Astrocyte (in vitro differentiated cells and primary cell): Measurements from ENCODE around the gene YPEL3. TPM values are rescaled to one million over a fixed set of nuclear protein-coding genes. Genes with fewer than 3 reads are reported as not detected.
"Not testable (repeated sequence)": the region's sequence is repeated elsewhere in the genome, so short reads cannot be mapped to it uniquely, and the experiment has no call there.

ENCODE experiments used
- DNase-seq: peaks from one replicate; pipeline ENCODE4 v3.0.0-alpha.2; 2010; ENCODE audit warnings: low read depth
- FAIRE-seq: peaks from 2 replicates; lab custom pipeline; 2011; peaks lifted over from hg19 to GRCh38; lab: Jason Lieb, UNC
- H2AFZ ChIP-seq: 2 replicates; pipeline ENCODE4 v1.6.0; 2012; ENCODE audit warnings: low read depth, low read length, inconsistent platforms
- H3K27ac ChIP-seq: 2 replicates; pipeline ENCODE4 v1.5.1; 2011; ENCODE audit warnings: low read depth, low read length, inconsistent platforms
- H3K27me3 ChIP-seq: 2 replicates; pipeline ENCODE4 v1.6.0; 2011; ENCODE audit warnings: low read length, inconsistent platforms; ENCODE audit not compliant: insufficient read depth
- H3K36me3 ChIP-seq: 2 replicates; pipeline ENCODE4 v1.5.1; 2011; ENCODE audit warnings: low read length, inconsistent platforms; ENCODE audit not compliant: insufficient read depth
- H3K4me1 ChIP-seq: 2 replicates; pipeline ENCODE4 v1.5.1; 2011; ENCODE audit warnings: low read length, inconsistent platforms; ENCODE audit not compliant: insufficient read depth
- H3K4me2 ChIP-seq: 2 replicates; pipeline ENCODE4 v1.6.0; 2012; ENCODE audit warnings: low read length, inconsistent platforms
- H3K4me3 ChIP-seq: 2 replicates; pipeline ENCODE4 v1.5.1; 2011; ENCODE audit warnings: low read depth, mild to moderate bottlenecking, low read length, inconsistent platforms; ENCODE audit not compliant: insufficient read depth
- H3K79me2 ChIP-seq: 2 replicates; pipeline ENCODE4 v1.6.0; 2012; ENCODE audit warnings: mild to moderate bottlenecking, low read length, inconsistent platforms; ENCODE audit not compliant: insufficient read depth
- H3K9ac ChIP-seq: 2 replicates; pipeline ENCODE4 v1.6.0; 2012; ENCODE audit warnings: mild to moderate bottlenecking, low read length, inconsistent platforms
- H3K9me3 ChIP-seq: 2 replicates; pipeline ENCODE4 v1.5.1; 2012; ENCODE audit warnings: low read depth, mild to moderate bottlenecking, low read length, inconsistent platforms; ENCODE audit not compliant: insufficient read depth
- H4K20me1 ChIP-seq: 2 replicates; pipeline ENCODE4 v1.6.0; 2012; ENCODE audit warnings: low read length, inconsistent platforms; ENCODE audit not compliant: insufficient read depth
- H3K27ac Mint-ChIP-seq: one replicate; pipeline ENCODE4 v1.8.0; 2021; ENCODE audit warnings: mild to moderate bottlenecking, mixed read lengths; ENCODE audit not compliant: unreplicated experiment
- H3K27me3 Mint-ChIP-seq: one replicate; pipeline ENCODE4 v1.8.0; 2021; ENCODE audit warnings: low read depth, mixed read lengths; ENCODE audit not compliant: unreplicated experiment
- H3K36me3 Mint-ChIP-seq: one replicate; pipeline ENCODE4 v1.8.0; 2021; ENCODE audit warnings: low read depth, mixed read lengths; ENCODE audit not compliant: unreplicated experiment
- H3K4me1 Mint-ChIP-seq: one replicate; pipeline ENCODE4 v1.8.0; 2021; ENCODE audit warnings: low read depth, mixed read lengths; ENCODE audit not compliant: unreplicated experiment
- H3K4me3 Mint-ChIP-seq: one replicate; pipeline ENCODE4 v1.8.0; 2021; ENCODE audit warnings: mild to moderate bottlenecking, moderate library complexity, mixed read lengths; ENCODE audit not compliant: unreplicated experiment
- H3K9me3 Mint-ChIP-seq: one replicate; pipeline ENCODE4 v1.8.0; 2021; ENCODE audit warnings: mild to moderate bottlenecking, mixed read lengths; ENCODE audit not compliant: unreplicated experiment
- EZH2 ChIP-seq: IDR thresholded peaks from 2 replicates; pipeline ENCODE4 v1.6.1; 2012; ENCODE audit warnings: mild to moderate bottlenecking, low read length, inconsistent platforms; ENCODE audit not compliant: insufficient read depth
- total RNA-seq: library from RNA; stranded (reverse); gene quantifications from 2 replicates; pipeline ENCODE4 v1.2.1, GENCODE V29; 2021
- TF ChIP-seq, protein P1 (sequence below): IDR thresholded peaks from 2 replicates; pipeline ENCODE4 v1.5.1; 2011; ENCODE audit warnings: low read depth, mild to moderate bottlenecking, inconsistent platforms, low read length, moderate library complexity; ENCODE audit not compliant: insufficient read depth

YPEL3 gene
- total RNA-seq, 1 donor from 2014 or later = 20.5 TPM

DNA sequence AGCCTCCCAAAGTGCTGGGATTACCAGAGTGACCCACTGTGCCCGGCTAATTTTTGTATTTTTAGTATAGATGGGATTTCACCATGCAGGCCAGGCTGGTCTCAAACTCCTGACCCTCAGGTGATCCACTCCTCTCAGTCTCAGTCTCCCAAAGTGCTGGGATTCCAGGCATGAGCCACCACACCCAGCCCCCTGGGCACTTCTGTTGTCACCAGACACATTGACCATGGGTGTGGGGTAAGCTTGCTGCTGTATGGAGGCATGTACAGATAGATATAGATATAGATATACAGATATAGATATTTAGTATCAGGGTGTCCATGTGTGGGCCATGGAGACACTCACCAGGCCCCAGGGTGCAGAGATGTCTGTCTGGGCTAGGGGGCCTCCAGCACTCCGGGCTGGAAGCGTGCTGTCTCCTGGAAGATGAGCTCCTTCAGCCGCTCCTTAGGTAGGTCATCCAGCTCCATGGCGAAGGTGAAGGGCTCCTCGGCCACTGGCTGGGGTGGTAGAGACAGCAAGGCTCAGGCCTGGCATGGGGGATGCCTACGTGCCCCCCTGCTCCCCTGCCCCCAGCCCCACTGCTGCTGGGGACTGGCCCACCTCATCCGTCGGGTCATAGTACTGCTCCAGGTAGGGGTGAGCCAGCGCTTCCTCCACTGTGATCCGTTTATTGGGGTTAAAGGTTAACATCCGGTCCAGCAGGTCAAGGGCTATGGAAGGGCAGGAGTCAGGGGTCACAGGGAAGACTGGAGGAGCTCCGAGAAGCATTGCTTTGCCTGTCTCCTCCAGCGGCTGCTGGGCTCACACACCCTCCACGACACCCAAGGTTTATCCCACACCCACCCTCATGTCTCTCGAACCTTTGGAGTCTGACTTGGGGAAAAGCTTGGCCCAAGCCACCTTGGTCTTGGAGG lies 20.5 kb upstream of the YPEL3 start:
- Mint-ChIP-seq H3K9me3 (no peaks in the 10 kb centered on the region), H3K4me1 (no peaks in the 10 kb centered on the region), H3K4me3 (no peak overlapping the region), H3K27me3 (no peaks in the 10 kb centered on the region), H3K27ac (no peak overlapping the region), H3K36me3 (peaks cover 6% of the 10 kb centered on the region)
- no peaks in the 10 kb centered on the region for H3K79me2 ChIP-seq
- H3K9ac ChIP-seq = no peak overlapping the region
- no peak overlapping the region for H3K4me3 ChIP-seq
- no peaks in the 10 kb centered on the region for H4K20me1 ChIP-seq
- DNase-seq = no peak
- H3K4me2 ChIP-seq = no peak overlapping the region
- H3K27ac ChIP-seq = no peak overlapping the region
- no peak for FAIRE-seq
- no peak overlapping the region for H2AFZ ChIP-seq
- no peaks in the 10 kb centered on the region for H3K9me3 ChIP-seq
- peaks cover 3% of the 10 kb centered on the region for H3K4me1 ChIP-seq
- no peak for TF ChIP-seq EZH2
- TF ChIP-seq, protein P1, sequence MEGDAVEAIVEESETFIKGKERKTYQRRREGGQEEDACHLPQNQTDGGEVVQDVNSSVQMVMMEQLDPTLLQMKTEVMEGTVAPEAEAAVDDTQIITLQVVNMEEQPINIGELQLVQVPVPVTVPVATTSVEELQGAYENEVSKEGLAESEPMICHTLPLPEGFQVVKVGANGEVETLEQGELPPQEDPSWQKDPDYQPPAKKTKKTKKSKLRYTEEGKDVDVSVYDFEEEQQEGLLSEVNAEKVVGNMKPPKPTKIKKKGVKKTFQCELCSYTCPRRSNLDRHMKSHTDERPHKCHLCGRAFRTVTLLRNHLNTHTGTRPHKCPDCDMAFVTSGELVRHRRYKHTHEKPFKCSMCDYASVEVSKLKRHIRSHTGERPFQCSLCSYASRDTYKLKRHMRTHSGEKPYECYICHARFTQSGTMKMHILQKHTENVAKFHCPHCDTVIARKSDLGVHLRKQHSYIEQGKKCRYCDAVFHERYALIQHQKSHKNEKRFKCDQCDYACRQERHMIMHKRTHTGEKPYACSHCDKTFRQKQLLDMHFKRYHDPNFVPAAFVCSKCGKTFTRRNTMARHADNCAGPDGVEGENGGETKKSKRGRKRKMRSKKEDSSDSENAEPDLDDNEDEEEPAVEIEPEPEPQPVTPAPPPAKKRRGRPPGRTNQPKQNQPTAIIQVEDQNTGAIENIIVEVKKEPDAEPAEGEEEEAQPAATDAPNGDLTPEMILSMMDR = no peak
- no peaks in the 10 kb centered on the region for H3K27me3 ChIP-seq
- peaks cover 9% of the 10 kb centered on the region for H3K36me3 ChIP-seq

DNA sequence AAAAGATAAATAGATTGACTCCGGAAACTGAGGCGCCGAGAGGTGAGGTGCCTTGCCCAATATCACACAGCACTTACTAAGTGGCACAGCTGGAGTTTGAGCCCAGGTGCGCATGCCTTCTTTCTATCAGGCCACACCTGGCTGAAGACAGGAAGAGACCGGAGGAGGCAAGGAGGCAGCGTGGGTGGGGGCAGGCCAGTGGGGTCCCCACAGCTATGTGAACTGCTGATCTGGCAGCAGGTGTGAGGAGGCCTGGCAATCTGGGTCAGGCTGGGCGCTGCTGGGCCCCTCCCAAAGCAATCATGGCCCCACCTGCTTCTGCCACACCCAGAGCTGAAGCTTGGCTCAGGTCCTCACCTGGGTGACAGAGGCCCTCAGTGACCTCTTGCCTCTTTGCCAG lies 19.2 kb upstream of the YPEL3 start:
- no peaks in the 10 kb centered on the region for H3K27me3 Mint-ChIP-seq
- Histone ChIP-seq H4K20me1 (no peaks in the 10 kb centered on the region), H3K9ac (no peak overlapping the region), H3K4me1 (no peaks in the 10 kb centered on the region), H3K36me3 (peaks cover 9% of the 10 kb centered on the region), H3K4me3 (no peak overlapping the region), H3K27ac (no peak overlapping the region), H3K4me2 (no peak overlapping the region), H3K9me3 (no peaks in the 10 kb centered on the region), H3K79me2 (no peaks in the 10 kb centered on the region), H3K27me3 (no peaks in the 10 kb centered on the region), H2AFZ (no peak overlapping the region)
- H3K4me1 Mint-ChIP-seq = peaks cover 6% of the 10 kb centered on the region
- no peak for FAIRE-seq
- no peak overlapping the region for H3K4me3 Mint-ChIP-seq
- H3K27ac Mint-ChIP-seq = no peak overlapping the region
- no peaks in the 10 kb centered on the region for H3K9me3 Mint-ChIP-seq
- no peak for DNase-seq
- TF ChIP-seq, protein P1 = no peak
- no peak for TF ChIP-seq EZH2
- peaks cover 9% of the 10 kb centered on the region for H3K36me3 Mint-ChIP-seq

DNA sequence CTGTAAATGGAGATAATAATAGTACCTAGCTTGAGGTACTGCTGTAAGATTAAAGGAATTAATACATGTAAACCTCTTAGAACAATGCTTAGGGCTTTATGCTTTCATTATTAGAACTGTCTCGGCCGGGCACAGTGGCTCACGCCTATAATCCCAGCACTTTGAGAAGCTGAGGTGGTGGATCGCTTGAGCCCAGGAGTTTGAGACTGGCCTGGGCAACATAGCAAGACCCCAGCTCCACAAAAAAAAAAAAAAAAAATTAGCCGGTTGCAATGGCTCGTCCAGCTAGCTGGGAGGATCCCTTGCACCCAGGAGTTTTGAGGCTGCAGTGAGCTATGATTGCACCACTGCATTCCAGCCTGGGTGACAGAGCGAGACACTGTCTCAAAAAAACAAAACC lies 18.8 kb upstream of the YPEL3 start:
- H3K4me2 ChIP-seq, H3K4me1 ChIP-seq, H3K4me1 Mint-ChIP-seq, H3K27ac Mint-ChIP-seq, H3K4me3 Mint-ChIP-seq, H3K4me3 ChIP-seq, H3K27ac ChIP-seq, DNase-seq, H2AFZ ChIP-seq, FAIRE-seq, H3K9me3 Mint-ChIP-seq, H3K36me3 ChIP-seq, H3K9ac ChIP-seq, H3K27me3 ChIP-seq, H3K79me2 ChIP-seq, H3K36me3 Mint-ChIP-seq, H3K27me3 Mint-ChIP-seq, H3K9me3 ChIP-seq, H4K20me1 ChIP-seq: not testable (repeated sequence)
